ENCODE data around the gene FANK1. TPM values are rescaled to one million over a fixed set of nuclear protein-coding genes. Genes with fewer than 3 reads are reported as not detected.
"Not testable (repeated sequence)": the region's sequence is repeated elsewhere in the genome, so short reads cannot be mapped to it uniquely, and the experiment has no call there.

FANK1 gene
- polyA plus RNA-seq, 1 donor from 2014 or later = not detected

DNA sequence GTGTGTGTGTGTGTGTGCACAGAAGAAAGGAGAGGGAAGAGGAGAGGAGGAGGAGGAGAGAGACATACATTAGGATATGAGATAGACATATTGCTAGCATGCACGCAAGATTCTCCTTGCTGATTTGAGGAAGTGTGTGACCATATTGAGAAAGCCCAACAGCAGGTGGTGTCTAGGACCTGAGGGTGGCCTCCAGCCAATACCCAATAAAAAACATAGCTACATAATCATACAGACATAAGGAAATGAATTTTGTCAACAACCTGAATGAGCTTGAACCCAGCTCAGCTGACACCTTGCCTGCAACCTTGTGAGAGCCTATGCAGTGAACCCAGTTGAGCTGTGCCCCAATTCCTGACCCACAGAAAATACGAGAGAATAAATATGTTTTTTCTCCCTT is 11.2 kb downstream of the FANK1 start:
- H3K27me3 Mint-ChIP-seq, H3K9me3 Mint-ChIP-seq, H3K4me1 Mint-ChIP-seq, H3K36me3 Mint-ChIP-seq, H3K4me3 Mint-ChIP-seq, H3K27ac Mint-ChIP-seq: not testable (repeated sequence)

DNA sequence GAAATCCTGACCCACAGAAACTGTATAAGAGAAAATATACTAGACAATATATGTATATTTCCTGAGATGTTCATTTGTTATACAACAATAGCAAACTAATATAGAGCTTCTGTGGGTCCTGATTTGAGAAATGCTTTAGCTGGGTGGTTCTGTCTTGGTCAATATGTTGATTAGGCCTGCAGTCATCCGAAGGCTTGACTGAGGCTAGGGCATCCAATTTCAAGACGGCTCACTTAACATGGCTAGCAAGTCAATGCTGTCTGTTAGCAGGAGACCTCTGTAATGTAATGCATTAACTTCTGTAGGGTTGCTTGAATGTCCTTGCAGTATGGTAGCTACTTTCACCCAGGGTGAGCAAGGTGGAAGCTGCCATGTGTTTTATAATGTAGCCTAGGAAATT is 12.4 kb downstream of the FANK1 start:
- not testable (repeated sequence) for H3K27ac Mint-ChIP-seq, H3K36me3 Mint-ChIP-seq, H3K9me3 Mint-ChIP-seq, H3K4me3 Mint-ChIP-seq, H3K27me3 Mint-ChIP-seq, H3K4me1 Mint-ChIP-seq

DNA sequence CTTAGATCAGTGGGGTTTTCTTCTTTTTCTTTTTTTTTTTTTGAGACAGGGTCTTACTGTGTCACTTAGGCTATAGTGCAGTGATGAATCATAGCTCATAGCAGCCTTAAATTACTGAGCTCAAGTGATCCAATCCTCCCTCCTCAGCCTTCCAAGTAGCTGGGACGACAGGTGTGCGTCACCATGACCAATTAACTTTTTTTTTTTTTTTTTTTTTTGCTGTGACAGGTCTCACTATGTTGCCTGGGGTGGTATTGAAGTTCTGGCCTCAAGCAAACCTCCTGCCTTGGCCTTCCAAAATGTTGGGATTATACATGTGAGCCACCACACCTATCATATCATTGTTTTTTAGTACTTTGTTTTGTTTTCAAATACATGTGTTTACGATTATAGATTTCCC is 13.1 kb downstream of the FANK1 start:
- H3K4me1 Mint-ChIP-seq, H3K9me3 Mint-ChIP-seq, H3K27me3 Mint-ChIP-seq, H3K27ac Mint-ChIP-seq, H3K4me3 Mint-ChIP-seq, H3K36me3 Mint-ChIP-seq: not testable (repeated sequence)

DNA sequence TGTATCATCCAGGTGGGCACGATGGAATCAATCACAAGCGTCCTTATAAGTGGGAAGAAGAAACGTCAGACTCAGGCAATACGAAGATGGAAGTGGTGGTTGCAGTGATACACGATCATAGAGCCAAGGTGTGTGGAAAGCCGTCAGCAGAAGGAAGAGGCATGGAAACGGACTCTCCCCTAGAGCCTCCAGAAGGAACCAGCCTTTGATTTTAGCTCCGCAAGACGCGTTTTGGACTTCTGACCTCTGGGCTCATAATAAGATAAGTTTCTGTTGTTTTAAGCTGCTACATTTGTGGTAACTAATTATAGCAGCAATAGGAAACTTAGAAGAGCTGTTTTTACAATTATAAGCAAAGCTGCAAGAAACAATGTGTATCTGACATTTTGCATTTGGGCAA is 14.8 kb downstream of the FANK1 start:
- H3K4me1 Mint-ChIP-seq = no peaks in the 10 kb centered on the region
- H3K4me3 Mint-ChIP-seq = no peak overlapping the region
- peaks cover 0 to 2% (median 0%) of the 10 kb centered on the region in 3 donors for H3K9me3 Mint-ChIP-seq
- peaks cover 11% of the 10 kb centered on the region for H3K27me3 Mint-ChIP-seq
- H3K36me3 Mint-ChIP-seq = no peaks in the 10 kb centered on the region
- H3K27ac Mint-ChIP-seq = no peak overlapping the region

DNA sequence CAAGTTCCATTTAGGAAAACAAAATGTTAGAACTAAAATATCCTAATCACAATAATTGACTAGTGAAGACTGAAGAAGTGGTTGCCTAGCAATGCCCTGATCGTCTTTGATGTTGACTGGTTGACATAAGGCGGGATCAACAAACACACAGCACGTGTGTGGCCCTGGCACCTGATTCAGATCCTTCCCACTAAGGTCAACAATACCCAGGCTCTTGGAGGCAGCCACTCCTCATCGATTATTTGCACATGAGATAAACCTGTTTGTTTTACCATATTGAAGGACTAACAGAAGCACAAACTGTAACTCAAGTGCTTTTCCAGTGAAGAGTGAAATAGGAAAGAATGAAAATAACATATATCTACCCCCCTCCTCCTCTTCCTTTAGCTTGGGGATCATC is 15.6 kb downstream of the FANK1 start:
- Mint-ChIP-seq H3K4me3 (no peak overlapping the region), H3K9me3 (peaks cover 0 to 2% (median 0%) of the 10 kb centered on the region in 3 donors), H3K27me3 (peaks cover 11% of the 10 kb centered on the region), H3K4me1 (no peaks in the 10 kb centered on the region), H3K27ac (peak overlapping the region in 1 of 3 donors; percentile 50), H3K36me3 (no peaks in the 10 kb centered on the region)

DNA sequence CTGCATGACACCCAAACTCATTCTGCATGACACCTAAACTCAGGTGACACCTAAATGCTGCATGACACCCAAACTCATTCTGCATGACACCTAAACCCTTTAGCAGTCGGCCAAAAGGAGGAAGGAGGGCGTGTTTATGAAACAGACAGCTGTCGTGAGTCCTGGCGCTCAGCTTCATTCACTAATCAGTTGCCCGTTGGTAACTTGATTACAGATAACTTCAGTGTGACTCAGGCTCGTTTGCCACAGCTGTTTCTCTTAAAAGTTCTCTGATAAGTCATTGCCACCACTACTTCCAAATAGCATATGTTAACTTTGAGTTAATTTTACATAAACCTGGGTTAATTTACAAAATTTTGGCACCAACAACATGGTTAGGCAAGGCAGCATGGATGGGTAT is 16.9 kb downstream of the FANK1 start:
- H3K4me1 Mint-ChIP-seq, H3K4me3 Mint-ChIP-seq, H3K36me3 Mint-ChIP-seq, H3K27ac Mint-ChIP-seq, H3K27me3 Mint-ChIP-seq, H3K9me3 Mint-ChIP-seq: not testable (repeated sequence)

DNA sequence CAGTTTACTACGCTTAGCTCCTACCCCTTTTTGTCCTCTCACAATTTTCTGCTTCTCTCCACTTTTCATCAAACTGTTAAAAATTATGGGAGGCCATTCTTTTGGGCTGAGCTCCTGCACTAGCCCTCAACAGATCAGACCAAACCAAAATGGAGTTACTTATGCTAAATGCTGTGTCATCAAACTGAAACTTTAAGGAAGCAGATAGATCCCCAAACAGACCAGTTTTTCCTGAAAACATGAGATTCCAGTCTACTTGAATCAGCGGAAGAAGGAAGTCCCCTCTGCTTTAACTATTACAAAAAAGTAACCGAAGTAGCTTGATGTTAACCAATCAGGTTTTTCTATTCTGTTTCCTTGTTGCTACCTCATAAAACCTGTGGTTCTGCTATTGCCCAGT is 20.6 kb downstream of the FANK1 start:
- H3K4me3 Mint-ChIP-seq = no peak overlapping the region
- H3K27ac Mint-ChIP-seq = no peak overlapping the region
- peaks cover 0 to 3% (median 2%) of the 10 kb centered on the region in 3 donors for H3K9me3 Mint-ChIP-seq
- H3K4me1 Mint-ChIP-seq = no peaks in the 10 kb centered on the region
- H3K27me3 Mint-ChIP-seq = peaks cover 8% of the 10 kb centered on the region
- no peaks in the 10 kb centered on the region for H3K36me3 Mint-ChIP-seq

DNA sequence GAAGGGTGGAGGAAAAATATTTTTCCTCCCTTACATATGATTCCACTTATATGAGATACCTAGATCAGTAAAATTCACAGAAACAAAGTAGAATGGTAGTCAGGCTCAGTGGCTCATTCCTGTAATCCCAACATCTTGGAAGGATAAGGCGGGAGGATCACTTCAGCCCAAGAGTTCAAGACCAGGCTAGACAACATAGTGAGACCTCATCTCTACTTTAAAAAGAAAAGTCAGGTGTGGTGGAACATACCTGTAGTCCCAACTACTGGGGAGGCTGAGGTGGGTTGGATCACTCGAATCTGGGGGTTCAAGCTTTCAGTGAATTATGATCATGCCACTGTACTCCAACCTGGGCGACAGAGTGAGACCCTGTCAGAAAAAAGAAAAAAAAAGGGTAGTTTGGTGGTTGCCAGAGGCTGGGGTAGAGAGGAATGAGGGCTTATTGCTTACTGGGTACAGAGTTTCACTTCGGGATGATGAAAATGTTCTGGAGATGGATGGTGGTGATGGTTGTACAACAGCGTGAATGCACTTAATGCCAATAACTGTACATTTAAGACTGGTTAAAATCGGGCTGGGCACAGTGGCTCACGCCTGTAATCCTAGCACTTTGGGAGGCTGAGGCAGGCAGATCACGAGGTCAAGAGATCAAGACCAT is 21.5 kb downstream of the FANK1 start:
- H3K9me3 Mint-ChIP-seq, H3K4me3 Mint-ChIP-seq, H3K27me3 Mint-ChIP-seq, H3K4me1 Mint-ChIP-seq, H3K27ac Mint-ChIP-seq, H3K36me3 Mint-ChIP-seq: not testable (repeated sequence)

DNA sequence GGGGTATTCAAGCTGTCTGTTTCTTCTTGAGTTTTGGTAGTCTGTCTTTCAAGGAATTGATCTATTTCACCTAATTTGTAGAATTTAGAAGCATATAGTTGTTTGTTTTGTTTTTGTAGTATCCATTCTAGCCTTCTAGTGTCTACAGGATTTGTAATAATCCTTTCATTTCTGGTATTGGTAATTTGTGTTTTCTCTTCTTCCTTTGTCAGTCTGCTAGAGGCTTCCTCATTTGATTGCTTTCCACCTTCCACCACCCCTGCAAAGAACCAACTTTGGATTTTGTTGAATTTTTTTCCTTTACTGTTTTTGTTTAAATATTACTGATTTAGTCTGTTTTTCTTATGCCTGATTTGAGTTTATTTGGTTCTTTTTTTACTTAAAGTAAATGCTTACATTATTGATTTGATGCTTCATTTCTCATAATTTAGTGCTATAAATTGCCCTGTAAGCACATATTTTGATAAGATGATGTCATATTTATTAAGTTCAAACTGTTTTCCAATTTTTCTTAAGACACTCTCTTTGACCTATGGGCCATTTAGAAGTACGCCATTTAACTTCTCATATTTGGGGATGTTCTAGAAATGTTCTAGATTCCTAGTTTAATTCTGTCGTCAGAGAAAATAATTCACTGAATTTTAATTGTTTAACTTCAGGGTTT is 25.4 kb downstream of the FANK1 start:
- not testable (repeated sequence) for H3K27ac Mint-ChIP-seq, H3K9me3 Mint-ChIP-seq, H3K4me1 Mint-ChIP-seq, H3K36me3 Mint-ChIP-seq, H3K4me3 Mint-ChIP-seq, H3K27me3 Mint-ChIP-seq

DNA sequence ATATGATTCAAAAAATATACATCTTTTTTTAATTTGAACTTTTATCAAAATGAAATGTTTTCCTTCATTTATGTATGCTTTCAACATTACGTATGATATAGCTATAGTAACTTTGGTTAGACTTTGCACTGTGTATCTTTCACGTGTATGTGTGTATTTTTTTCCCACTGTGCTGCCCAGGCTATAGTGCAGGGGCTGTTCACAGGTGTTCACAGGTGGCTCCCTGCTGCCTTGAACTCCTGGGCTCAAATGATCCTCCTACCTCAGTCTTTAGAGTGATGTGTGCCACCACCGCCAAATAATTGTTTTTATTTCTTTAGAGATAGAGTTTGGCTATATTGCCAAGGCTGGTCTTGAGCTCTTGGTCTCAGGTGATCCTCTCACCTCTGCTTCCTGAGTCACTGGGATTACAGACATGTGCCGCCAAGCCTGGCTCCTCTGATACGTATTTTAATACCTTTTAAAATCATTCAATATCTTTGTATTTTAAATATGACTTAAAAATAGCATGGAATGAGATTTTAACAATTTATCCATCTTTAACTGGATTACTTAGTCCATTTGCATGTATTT is 29.0 kb downstream of the FANK1 start:
- peaks cover 1% of the 10 kb centered on the region for H3K36me3 Mint-ChIP-seq
- no peak overlapping the region for H3K4me3 Mint-ChIP-seq
- no peaks in the 10 kb centered on the region for H3K27me3 Mint-ChIP-seq
- no peak overlapping the region for H3K27ac Mint-ChIP-seq
- no peaks in the 10 kb centered on the region for H3K9me3 Mint-ChIP-seq
- no peaks in the 10 kb centered on the region for H3K4me1 Mint-ChIP-seq

DNA sequence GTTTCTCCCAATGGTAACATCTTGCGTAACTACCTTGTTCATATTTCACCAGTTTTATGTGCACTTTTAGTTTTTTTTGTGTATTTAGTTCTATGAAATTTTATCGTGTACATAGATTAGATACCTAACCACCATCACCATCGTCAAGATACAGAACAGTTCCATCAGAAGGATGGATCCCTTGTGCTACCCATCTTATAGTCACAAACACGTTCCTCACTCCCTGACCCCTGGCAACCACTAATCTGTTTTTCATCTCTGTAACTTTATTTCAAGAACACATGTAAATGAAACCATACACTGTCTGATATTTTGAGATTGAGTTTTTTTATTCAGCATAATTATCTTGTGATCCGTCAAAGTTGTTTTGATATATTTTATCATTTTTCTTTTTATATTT is 29.9 kb downstream of the FANK1 start:
- Mint-ChIP-seq H3K9me3 (peaks cover 0 to under 1% (median 0%) of the 10 kb centered on the region in 3 donors), H3K27me3 (no peaks in the 10 kb centered on the region), H3K4me3 (no peak overlapping the region), H3K4me1 (no peaks in the 10 kb centered on the region), H3K36me3 (peaks cover 1% of the 10 kb centered on the region), H3K27ac (no peak overlapping the region)

DNA sequence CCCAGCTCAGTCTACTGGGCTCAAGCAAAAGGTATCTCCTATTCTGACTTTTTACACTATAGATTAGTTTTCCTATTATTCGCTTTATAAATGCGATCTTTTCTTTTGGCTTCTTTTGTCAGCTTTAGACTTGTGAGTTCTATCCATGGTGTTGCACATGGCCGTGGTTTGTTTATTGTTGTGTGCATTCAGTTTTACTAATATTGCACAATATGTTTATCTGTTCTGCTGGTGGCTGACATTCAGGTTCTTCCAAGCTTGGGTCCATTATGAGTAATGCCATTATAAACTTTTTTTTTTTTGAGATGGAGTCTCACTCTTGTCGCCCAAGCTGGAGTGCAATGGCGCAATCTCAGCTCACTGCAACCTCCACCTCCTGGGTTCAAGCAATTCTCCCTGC is 30.9 kb downstream of the FANK1 start:
- H3K9me3 Mint-ChIP-seq, H3K36me3 Mint-ChIP-seq, H3K27me3 Mint-ChIP-seq, H3K4me3 Mint-ChIP-seq, H3K27ac Mint-ChIP-seq, H3K4me1 Mint-ChIP-seq: not testable (repeated sequence)

DNA sequence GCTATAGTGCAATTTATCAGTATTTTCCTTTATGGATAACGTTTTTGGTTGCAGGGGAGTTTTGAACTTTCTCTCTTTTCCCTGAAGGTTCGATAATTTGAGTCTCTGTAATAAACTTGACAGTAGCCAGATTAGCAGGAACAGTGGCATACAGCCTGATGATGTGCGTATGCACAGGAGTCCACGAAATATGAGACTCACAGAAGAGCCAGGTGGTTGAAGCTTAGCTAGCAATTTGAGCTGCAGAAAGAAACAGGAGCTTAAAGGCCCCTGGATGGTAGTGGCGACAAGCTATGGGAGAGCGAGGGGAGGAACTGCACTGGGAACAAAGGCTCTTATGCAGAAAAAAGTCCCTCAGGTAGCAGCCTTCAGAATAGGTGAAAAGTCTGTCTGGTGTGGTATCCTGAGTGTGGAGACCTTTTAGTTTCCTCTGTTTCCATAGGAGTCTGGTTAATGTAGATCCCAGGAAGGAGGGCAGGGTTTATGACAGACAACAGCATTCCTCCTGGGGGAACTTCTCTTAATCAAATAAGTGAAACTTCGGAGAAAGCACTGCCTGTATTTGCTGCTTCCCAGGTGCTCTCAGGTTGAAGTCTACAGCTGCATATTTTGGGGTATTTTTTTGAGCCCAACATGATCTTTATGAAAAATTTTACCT is 32.7 kb downstream of the FANK1 start:
- peaks cover 0 to 2% (median 0%) of the 10 kb centered on the region in 3 donors for H3K9me3 Mint-ChIP-seq
- H3K27me3 Mint-ChIP-seq = no peaks in the 10 kb centered on the region
- H3K4me3 Mint-ChIP-seq = no peak overlapping the region
- H3K4me1 Mint-ChIP-seq = peaks cover 0 to 1% (median 0%) of the 10 kb centered on the region in 3 donors
- H3K36me3 Mint-ChIP-seq = peaks cover 1% of the 10 kb centered on the region
- no peak overlapping the region for H3K27ac Mint-ChIP-seq

DNA sequence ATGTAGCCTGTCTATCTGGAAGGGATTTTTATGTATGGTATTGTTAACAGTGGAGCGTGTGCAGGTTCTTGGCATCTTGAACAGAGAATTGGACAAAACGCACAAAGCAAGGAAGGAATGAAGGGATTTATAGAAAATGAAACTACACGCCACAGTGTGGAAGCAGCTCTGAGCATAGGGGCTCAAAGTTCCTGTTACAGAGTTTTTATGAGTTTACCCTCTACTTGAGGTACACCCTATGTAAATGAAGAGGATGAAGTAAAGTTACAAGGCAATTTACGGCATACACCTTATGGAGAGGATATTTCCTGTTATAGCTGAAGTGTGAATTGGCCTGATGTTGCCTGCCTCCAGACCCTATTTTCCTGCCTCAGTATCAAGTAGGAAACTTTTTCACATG is 33.3 kb downstream of the FANK1 start:
- Mint-ChIP-seq H3K4me3 (no peak overlapping the region), H3K9me3 (peaks cover 0 to 2% (median 0%) of the 10 kb centered on the region in 3 donors), H3K36me3 (peaks cover 1% of the 10 kb centered on the region)

DNA sequence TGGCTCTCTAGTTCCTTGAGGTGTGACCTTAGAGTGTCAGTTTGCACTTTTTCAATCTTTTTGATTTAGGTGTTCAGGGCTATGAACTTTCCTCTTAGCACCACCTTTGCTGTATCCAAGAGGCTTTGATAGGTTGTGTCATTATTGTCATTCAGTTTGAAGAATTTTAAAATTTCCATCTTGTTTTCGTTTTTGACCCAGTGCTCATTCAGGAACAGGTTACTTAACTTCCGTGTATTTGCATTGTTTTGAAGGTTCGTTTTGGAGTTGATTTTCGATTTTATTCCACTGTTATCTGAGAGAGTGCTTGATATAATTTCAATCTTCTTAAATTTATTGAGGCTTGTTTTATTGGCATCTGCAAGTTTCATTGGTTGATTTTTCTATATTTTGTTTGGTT is 37.3 kb downstream of the FANK1 start:
- Mint-ChIP-seq H3K36me3 (peaks cover 1% of the 10 kb centered on the region), H3K9me3 (peaks cover 0 to 2% (median 0%) of the 10 kb centered on the region in 3 donors), H3K4me3 (no peak overlapping the region), H3K27ac (no peak overlapping the region), H3K27me3 (peaks cover 15% of the 10 kb centered on the region), H3K4me1 (peaks cover 0 to 1% (median 0%) of the 10 kb centered on the region in 3 donors)

More for the DNA sequence above, 33.3 kb downstream of the FANK1 start:
- no peak overlapping the region for H3K27ac Mint-ChIP-seq
- H3K4me1 Mint-ChIP-seq = peaks cover 0 to 1% (median 0%) of the 10 kb centered on the region in 3 donors
- peaks cover 3% of the 10 kb centered on the region for H3K27me3 Mint-ChIP-seq
